Stimulated activated CD8-positive, alpha-beta memory T cell treated with anti-CD3 and anti-CD28 coated beads, Interleukin-4, amount 100 ng/mL, for 1 hour (primary cell): Measurements from ENCODE around the gene SLC35B1.
"Not testable (repeated sequence)": the region's sequence is repeated elsewhere in the genome, so short reads cannot be mapped to it uniquely, and the experiment has no call there.

Experiments used
- DNase-seq, 2 donors: peaks; one replicate each; pipeline ENCODE4 v3.0.0-alpha.2; 2020; ENCODE audit warnings: low read depth in 2 of 2, low spot score in 1 of 2

SLC35B1 gene

DNA sequence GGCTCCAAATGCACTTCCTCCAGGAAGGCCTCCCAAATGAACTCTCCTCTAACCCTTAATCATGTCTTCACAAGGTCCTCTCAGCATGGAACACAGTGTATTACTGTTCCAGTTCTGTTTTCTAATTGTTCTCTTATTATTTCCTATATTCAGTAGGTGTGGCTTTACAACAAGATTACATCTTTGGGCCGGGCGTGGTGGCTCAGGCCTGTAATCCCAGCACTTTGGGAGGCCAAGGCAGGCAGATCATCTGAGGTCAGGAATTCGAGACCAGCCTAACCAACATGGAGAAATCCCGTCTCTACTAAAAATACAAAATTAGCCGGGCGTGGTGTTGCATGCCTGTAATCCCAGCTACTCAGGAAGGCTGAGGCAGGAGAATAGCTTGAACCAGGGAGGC lies 34.1 kb downstream of the SLC35B1 start:
- DNase-seq = not testable (repeated sequence)

DNA sequence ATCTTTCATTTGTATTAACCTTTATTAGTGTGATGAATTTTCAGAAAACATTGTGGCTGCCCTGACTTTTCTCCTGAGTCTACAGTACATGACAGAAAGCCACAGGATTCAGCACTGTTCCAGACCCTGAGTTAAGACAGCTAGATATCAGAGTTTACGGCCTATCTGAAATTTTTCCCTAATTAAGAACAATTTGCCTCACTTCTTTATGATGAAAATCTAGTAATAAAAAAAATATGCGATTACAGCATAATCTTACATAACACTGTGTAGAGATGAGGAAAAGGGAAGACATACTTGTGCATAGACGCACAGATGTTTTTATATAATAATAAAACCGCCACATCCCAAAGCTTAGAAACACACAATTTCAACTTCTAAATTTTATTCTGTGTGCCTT lies 37.1 kb downstream of the SLC35B1 start:
- no peak for DNase-seq

DNA sequence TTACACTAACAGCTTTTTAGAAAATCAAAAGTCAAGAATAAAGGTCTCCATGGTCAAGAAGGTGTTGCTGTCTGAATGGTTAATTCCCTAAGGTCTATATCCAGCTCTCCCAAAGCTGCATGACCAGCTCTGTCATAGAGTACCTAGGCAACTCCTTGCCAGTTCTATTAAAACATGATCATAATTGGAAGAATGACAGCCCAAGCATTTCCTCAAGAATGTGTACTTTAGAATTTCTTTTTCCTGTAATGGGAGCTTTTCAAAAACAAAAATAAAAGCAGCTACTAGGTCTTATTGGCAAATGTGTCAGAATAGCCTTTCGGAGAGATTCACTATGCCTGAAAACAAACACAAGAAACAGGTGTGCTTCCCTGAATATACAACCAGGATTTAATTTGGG lies 37.8 kb downstream of the SLC35B1 start:
- DNase-seq = no peak

DNA sequence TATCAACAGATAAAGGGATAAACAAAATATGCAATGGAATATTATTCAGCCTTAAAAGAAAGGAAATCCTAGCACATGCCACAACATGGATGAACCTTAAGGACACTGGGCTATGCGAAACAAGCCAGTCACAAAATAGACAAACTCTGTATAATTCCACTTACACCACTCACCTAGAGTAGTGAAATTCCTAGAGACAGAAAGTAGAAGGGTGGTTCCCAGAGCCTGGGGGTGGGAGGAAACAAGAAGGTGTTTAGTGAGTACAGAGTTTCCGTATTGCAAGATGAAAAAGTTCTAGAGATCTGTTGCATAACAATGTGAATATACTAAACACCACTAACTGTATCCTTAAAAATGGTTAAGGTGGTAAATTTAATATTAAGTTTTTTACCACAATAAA lies 39.9 kb downstream of the SLC35B1 start:
- DNase-seq = no peak

DNA sequence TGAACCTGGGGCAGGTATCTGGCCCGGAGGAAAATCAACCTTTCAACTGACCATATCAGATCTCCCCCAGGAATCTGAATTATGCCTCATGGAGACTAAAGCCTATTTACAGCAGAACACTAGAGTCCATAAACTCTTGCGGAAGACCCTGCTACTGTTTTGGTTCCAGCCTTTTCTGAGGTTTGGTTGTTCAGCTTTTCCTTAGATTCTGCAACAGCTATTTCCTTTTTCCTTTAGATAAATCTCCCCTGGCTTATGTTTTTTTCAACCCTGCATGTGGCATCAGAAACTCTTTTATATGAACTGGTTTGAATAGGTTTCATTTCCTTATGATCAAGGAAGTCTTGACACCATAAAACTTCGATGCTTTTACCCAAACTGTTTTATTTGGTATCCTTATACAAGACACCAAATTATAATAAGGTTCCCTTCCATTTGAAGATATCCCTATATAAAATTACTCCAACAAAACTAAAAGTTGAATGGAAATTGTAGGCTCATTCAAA lies 43.0 kb downstream of the SLC35B1 start:
- DNase-seq = no peak

DNA sequence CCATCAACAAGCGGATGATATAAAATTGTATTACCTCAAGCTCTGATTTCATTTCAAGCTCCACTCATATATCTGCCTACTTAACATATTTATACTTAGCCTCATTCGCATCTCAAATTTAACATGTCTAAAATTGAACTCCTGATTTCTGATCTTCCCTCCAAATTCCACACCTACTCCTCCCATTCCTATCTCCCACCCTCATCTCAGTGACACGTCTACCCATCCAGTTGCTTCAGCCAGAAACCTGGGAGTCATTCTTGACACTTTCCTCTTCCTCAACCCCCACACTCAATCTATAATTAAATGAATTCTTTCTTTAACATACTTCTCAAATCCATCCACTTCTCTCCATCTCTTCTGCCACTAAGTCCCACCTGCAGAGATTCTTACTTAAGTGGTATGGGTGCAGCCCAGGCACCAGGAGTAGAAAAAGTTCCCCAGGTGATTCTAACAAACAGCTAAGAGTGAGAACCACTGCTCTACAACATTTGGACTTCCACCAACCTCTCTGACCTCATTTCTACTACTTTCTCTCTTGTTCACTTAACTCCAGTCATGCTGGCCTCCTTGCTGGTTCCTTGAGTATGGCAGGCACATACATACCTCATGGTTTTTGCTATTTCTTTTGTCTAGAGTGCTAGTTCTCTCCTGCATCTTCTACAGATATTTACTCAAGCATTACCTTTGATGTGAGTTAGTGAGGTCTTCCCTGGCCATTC lies 47.9 kb downstream of the SLC35B1 start:
- DNase-seq = no peak

DNA sequence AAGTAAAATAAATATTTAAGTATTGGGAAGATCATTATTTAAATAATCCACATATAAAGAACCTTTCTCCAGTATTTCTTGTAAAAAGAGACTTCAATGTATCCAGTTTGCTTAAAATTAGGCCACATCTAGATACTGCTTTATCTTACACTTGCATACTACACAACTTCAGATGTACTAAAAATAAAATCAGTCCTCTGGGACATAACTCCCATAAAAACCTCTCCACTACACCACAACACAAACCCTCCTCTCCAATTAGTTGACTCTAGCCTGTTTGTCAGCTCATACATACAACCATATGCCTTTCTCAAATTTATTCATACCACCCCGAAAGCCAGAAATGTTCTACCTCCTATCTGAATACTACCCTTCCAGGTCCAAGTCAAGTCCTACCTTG lies 51.5 kb downstream of the SLC35B1 start:
- no peak for DNase-seq
